Kidney (tissue), 14 donors: ENCODE data around the gene MED13L. TPM values are rescaled to one million over a fixed set of nuclear protein-coding genes. Genes with fewer than 3 reads are reported as not detected.
A peak's percentile ranks its signal among the peaks of the same experiment; 100 is the strongest.

Source experiments
- DNase-seq, 5 donors: peaks; one replicate each; pipeline ENCODE4 v3.0.0-alpha.2; 2013 to 2020
- FAIRE-seq: peaks from 2 replicates; lab custom pipeline; 2012; peaks lifted over from hg19 to GRCh38; lab: Jason Lieb, UNC
- H3K27ac ChIP-seq, 2 donors: one replicate each; pipeline ENCODE4 v1.7.0; 2013; ENCODE audit warnings: low read depth in 2 of 2, low read length in 2 of 2, inconsistent platforms in 1 of 2
- H3K27me3 ChIP-seq: one replicate; pipeline ENCODE4 v1.7.1; 2013; ENCODE audit warnings: low read length, inconsistent platforms; ENCODE audit not compliant: control insufficient read depth, insufficient read depth
- H3K36me3 ChIP-seq, 3 donors: one replicate each; pipeline versions ENCODE4 v1.7.0 to v1.7.1; 2013; ENCODE audit warnings: low read length in 3 of 3, control low read depth in 1 of 3, inconsistent platforms in 1 of 3; ENCODE audit not compliant: insufficient read depth in 3 of 3, control insufficient read depth in 2 of 3
- H3K4me1 ChIP-seq, 3 donors: one replicate each; pipeline versions ENCODE4 v1.7.0 to v1.7.1; 2013; ENCODE audit warnings: low read length in 3 of 3, inconsistent platforms in 1 of 3, low read depth in 1 of 3; ENCODE audit not compliant: control insufficient read depth in 2 of 3, insufficient read depth in 2 of 3
- H3K4me3 ChIP-seq, 3 donors: one replicate each; pipeline versions ENCODE4 v1.7.0 to v1.8.1; 2013; ENCODE audit warnings: low read length in 3 of 3, control low read depth in 1 of 3, inconsistent platforms in 1 of 3
- H3K9ac ChIP-seq, 3 donors: one replicate each; pipeline versions ENCODE4 v1.7.0 to v1.7.1; 2013; ENCODE audit warnings: low read length in 3 of 3, control low read depth in 1 of 3, inconsistent platforms in 1 of 3
- H3K9me3 ChIP-seq, 3 donors: one replicate each; pipeline versions ENCODE4 v1.7.0 to v1.7.1; 2013; ENCODE audit warnings: low read length in 3 of 3, control low read depth in 1 of 3, inconsistent platforms in 1 of 3; ENCODE audit not compliant: control insufficient read depth in 2 of 3, insufficient read depth in 1 of 3
- intact Hi-C: fragments of 100-400 bp; cut with DNase I; formaldehyde crosslinking; loops from one replicate; pipeline ENCODE4 v1.11.1; 2022
- polyA plus RNA-seq: library from polyadenylated mRNA; stranded (reverse); fragments of 350-450 nt; fragmentation: Illumina TruSeq; extraction: RNeasy Lipid Tissue Mini Kit (QIAGEN cat#74804); gene quantifications from one replicate; pipeline ENCODE4 v1.2.3, GENCODE V29; 2014; ENCODE audit warnings: low read depth, low replicate concordance; ENCODE audit not compliant: insufficient read depth
- total RNA-seq: library from RNA; stranded (reverse); fragmentation: NEBNext Ultra II Directional; extraction: Animal tissue kit (Norgen Biotek cat#: 25700); gene quantifications from one replicate; pipeline ENCODE4 v1.2.1, GENCODE V29; 2021
- TF ChIP-seq, protein P1 (sequence below): IDR thresholded peaks from 3 replicates; pipeline ENCODE4 v1.5.1; 2012; ENCODE audit warnings: mild to moderate bottlenecking, moderate library complexity, borderline replicate concordance; ENCODE audit not compliant: insufficient read depth; ENCODE audit errors: extremely low read depth
- donor health status: control.
- donor health status: control.
- donor health status: control.
- donor health status: control.
- donor health status: control.
- donor health status: DM: yes; HTN: yes; CAD: no.
- donor health status: Normal renal cell carcinoma (clear cell type).

MED13L gene
- total and polyA plus RNA-seq, 2 donors from 2014 or later = 7.1 to 153 TPM

DNA sequence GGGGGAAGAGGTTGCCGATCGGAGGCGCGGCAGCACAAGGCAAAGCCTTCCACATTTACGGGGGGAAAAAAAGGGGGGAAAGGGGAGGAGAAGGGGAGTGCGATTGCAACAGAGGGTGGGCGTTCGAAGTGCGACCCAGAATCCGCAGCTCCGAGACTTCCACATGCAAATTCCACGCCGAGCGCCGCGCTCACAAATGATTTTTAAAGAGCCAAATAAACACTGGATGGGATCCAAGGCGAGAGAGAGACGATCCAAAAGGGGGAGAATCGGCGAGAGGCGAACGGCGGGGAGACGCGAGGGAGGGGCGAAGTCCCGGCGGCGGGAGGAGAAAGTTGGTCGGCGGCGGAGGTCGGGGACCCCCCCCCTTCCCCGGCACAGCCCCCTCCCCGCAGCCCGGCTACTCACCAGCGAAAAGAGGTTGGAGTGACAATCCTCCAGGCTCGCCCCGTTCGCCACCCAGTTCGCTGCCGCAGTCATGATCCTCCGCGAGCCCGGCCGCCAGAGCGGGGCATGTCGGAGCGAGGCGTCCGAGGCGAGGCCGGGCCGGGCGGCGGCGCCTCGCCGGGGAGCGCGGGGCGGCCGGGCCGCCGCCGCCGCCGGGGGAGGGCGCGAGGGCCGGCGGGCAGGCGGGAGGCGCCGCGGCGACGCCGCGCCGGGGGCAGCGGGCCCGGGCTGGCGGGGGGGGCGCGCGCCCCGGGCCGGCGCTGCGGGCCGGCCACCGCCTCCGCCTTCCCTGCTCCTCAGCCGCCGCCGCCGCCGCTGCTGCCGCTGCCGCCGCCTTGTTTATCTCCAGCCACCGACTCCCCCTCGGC is 634 bp downstream of the MED13L start:
- FAIRE-seq (no peak), DNase-seq (peak; percentile 83 to 90 (median 87))
- H3K4me1 ChIP-seq = peaks cover 4 to 14% (median 6%) of the 10 kb centered on the region in 3 donors
- peak overlapping the region; percentile 80 to 81 for H3K27ac ChIP-seq
- no peaks in the 10 kb centered on the region for H3K36me3 ChIP-seq
- H3K9ac ChIP-seq = peak overlapping the region; percentile 74 to 87 (median 78)
- H3K4me3 ChIP-seq = peak overlapping the region; percentile 77 to 89 (median 88)
- H3K9me3 ChIP-seq = no peaks in the 10 kb centered on the region
- H3K27me3 ChIP-seq = no peaks in the 10 kb centered on the region
- TF ChIP-seq, protein P1, sequence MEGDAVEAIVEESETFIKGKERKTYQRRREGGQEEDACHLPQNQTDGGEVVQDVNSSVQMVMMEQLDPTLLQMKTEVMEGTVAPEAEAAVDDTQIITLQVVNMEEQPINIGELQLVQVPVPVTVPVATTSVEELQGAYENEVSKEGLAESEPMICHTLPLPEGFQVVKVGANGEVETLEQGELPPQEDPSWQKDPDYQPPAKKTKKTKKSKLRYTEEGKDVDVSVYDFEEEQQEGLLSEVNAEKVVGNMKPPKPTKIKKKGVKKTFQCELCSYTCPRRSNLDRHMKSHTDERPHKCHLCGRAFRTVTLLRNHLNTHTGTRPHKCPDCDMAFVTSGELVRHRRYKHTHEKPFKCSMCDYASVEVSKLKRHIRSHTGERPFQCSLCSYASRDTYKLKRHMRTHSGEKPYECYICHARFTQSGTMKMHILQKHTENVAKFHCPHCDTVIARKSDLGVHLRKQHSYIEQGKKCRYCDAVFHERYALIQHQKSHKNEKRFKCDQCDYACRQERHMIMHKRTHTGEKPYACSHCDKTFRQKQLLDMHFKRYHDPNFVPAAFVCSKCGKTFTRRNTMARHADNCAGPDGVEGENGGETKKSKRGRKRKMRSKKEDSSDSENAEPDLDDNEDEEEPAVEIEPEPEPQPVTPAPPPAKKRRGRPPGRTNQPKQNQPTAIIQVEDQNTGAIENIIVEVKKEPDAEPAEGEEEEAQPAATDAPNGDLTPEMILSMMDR = no peak
- intact Hi-C loops = loop anchor here (10.0 kb wide), 1 partner anchor 328 kb away; no protein-coding TSS in a partner anchor

DNA sequence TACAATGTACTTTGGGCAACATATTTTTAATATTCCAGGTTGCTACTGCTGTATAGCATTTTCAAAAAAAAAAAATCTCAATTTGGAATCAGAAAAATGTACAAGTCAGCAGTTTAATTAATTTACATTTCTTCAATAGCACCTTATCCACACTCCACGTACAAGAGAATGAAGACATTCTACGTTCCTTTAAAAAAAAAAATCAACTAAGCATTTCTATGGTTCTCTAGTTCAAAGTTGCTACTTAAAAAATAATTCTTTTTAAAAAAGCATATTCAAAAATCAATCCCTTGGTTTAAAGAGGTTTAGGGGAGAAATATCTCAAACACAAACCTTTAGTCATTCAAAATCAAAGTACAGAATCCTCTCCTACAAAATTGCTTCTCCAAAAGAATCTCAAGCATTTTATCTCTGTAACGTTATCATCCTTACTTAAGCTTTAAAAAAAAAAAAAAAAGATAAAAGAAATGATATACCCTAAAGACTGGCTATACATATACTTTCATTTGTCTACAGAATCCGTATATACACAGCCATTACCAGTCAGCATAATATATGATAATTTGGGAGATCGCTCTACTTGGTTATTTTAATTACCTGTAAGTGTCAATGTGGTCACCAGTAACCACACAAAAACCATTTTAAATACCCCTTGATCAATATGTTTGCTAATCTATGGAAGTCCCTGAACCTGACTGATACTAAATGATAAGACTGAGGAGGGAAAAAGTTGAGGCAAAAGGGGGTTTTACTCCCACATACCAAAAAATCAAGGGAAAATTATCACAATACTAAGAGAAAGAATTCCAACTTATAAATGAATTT is 2.7 kb downstream of the MED13L start:
- no peak for DNase-seq
- H3K4me1 ChIP-seq = peaks cover 4 to 14% (median 6%) of the 10 kb centered on the region in 3 donors
- intact Hi-C loops = loop anchor here (10.0 kb wide), 1 partner anchor 330 kb away; no protein-coding TSS in a partner anchor
- H3K36me3 ChIP-seq = no peaks in the 10 kb centered on the region
- FAIRE-seq = peak; percentile 21
- H3K9ac ChIP-seq = no peak overlapping the region
- TF ChIP-seq, protein P1 = no peak
- no peaks in the 10 kb centered on the region for H3K9me3 ChIP-seq
- H3K27me3 ChIP-seq = no peaks in the 10 kb centered on the region
- H3K4me3 ChIP-seq = peak overlapping the region in 1 of 3 donors; percentile 77
- no peak overlapping the region for H3K27ac ChIP-seq

DNA sequence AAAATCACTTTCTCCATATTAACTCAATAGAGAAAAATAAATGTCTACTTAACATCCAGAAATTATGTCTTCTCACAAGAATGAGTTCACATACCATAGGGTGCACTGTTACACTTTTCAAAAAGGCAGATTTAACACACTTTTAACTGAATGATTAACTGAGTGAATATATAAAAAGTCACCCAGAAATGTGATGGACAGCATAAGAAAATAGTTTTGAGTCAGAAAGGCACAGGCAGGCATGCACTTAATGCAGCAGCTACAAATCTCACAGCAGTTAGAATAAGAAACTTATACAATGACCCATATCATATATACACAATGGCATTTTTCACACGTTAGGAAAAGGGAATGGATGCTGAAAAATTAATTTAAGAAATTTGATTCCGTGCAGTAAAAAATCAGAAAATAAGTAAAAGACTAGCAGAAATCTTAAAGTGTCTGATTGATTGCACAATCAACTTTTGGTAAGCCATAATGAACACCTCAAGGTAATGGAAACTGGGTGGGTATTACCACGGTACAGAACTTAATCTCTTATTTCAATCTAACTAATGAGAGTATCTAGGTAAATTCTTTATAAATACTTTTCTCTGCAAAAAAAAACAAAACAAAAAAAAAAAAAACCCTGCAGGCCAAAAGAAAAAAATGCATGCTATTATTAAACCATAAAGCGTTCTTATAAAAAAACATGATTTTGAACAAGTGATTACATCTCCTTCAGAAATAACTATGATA is 3.5 kb downstream of the MED13L start:
- Histone ChIP-seq H3K36me3 (no peaks in the 10 kb centered on the region), H3K9ac (no peak overlapping the region), H3K4me3 (no peak overlapping the region), H3K27me3 (no peaks in the 10 kb centered on the region), H3K27ac (no peak overlapping the region), H3K9me3 (no peaks in the 10 kb centered on the region), H3K4me1 (peaks cover 4 to 14% (median 6%) of the 10 kb centered on the region in 3 donors)
- TF ChIP-seq, protein P1 = no peak
- FAIRE-seq (no peak), DNase-seq (no peak)
- intact Hi-C loops = loop anchor here (10.0 kb wide), 1 partner anchor 331 kb away; no protein-coding TSS in a partner anchor
